HL-60 (cell line): ENCODE data around the gene IFNLR1.

Source experiments
- CTCF ChIP-seq: IDR thresholded peaks from one replicate; pipeline ENCODE4 v1.5.1; 2011; ENCODE audit warnings: low read length, control low read depth, inconsistent platforms; ENCODE audit not compliant: insufficient read depth
- GABPA ChIP-seq: IDR thresholded peaks from 2 replicates; pipeline ENCODE4 v1.6.1; 2012; ENCODE audit warnings: low read depth
- POLR2AphosphoS5 ChIP-seq: IDR thresholded peaks from 2 replicates; pipeline ENCODE4 v1.6.1; 2012; ENCODE audit warnings: low read depth

GRCh38 chr1:24207709-24208108 is 20.6 kb upstream of the IFNLR1 start:
- TF ChIP-seq CTCF, result no peak
- TF ChIP-seq POLR2AphosphoS5, result no peak
- TF ChIP-seq GABPA, result no peak
